Measurements from ENCODE around the gene PDXP.

PDXP gene

DNA sequence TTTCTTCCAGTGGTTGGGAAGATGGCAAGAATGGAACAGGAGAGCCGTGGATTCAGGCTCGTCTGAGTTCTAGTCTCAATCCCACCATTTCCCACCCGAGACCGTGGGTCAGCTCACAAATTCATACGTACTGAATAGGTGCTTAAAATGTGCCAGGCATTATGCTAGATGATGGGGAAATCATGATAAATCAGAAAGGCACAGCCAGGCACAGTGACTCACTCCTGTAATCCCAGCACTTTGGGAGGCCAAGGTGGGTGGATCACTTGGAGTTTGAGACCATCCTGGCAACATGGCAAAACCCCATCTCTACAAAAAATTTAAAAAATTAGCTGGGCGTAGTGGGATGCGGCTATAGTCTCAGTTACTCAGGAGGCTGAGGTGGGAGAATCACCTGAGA is 45.4 kb downstream of the PDXP start:
- DNase-seq: no peak

DNA sequence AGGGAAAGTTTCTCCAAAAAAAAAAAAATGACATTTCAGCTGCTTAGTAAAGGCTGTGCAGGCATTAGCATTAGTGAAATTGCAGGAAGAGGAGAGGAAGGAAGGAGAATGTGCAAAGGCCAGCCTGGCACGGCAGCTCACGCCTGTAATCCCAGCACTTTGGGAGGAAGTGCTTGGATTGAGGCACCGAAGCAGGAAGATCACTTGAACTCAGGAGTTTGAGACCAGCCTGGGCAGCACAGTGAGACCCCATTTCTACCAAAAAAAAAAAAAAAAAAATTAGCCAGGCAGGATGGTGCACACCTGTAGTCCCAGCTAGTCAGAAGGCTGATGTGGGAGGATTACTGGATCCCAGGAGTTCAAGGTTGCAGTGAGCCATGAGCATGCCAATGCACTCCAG is 46.1 kb downstream of the PDXP start:
- DNase-seq: no peak

DNA sequence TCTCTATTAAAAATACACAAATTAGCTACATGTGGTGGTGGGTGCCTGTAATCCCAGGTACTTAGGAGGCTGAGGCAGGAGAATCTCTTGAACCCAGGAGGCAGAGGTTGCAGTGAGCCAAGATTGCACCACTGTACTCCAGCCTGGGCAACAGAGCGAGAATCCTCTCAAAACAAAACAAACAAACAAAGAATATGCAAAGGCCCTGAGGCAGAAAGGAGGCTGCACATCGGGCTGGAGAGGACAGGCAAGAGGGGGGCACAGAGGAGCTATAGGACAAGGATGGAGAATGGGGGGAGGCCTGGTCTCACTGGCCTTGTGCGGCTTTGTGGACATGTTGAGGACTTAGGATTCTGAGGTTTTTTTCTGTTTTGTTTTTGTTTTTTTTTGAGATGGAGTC is 46.7 kb downstream of the PDXP start:
- no peak for DNase-seq

DNA sequence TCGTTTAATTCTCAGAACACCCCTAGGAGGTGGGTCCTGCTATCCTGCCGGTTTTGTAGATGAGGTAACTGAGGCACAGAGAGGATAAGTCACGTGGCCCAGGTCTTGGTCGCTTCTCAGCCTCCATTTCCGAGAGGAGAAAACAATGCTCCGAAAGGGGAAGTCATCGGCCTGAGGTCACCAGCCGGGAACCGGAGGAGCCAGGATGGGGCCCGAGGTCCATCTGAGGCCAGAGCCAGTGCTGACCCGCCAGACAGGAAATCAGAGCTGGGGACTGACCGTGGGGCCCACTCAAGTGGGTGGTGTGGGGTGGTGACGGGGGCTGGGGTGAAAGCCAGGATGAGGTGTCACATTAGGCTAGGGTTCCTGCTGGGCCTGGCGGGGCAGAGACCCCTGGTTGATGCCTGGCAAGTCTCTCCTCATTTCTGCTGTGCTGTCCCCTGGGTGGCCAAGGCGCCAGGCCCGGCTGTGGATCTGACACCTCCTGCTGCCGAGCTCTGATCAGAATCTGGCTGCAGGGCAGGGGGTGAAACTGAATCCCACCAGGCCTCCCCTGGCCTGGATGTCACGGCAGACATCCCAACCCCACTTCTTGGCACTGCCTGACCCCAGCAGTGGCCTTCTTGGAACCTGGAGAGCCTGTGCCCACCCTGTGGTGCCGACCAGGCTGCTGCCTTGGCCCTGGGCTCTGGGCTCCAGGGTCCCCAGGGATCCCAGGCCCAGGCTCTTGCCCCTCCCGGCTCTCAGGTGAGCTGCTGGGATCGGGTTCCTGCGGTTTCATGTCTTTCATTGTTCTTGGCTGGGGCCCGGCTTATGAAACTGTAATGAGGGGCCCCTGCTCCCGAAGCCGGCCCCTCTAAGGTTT is 50.3 kb downstream of the PDXP start:
- no peak for DNase-seq

DNA sequence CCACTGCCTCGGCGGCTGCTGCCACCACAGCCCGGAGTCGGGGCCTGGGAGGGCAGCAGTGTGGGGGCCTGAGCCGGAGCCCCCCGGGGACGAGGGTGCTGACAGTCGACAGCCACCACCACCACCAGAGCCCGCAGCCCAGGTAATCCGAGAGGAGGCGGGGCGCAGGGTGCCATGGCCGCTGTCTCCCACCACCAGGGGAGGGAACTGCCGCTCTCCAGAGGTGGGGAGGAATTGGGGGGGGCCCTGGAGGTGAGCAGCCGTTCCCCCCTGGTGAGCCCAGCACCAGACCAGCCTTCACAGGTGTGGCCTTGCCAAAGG is 50.9 kb downstream of the PDXP start:
- DNase-seq: no peak

DNA sequence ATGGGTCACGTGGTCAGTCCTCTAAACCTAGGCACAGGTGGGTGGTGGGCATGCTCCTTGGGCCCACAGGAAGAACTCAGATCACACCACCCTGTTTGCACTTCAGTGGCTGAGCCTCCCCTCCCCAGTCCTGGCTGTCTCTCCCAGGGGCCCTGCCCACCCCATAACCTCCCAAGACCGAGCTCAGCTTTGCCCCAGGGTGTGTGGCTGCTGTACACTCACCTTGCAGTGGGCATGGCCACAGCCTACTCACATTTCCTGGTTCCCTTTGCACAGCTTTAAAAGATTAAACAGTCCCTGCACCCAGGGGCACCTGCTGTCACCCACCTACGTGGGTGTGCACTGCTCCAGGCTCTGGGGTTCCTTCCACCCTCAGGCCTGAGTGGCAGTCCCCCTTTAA is 52.2 kb downstream of the PDXP start:
- DNase-seq: no peak

DNA sequence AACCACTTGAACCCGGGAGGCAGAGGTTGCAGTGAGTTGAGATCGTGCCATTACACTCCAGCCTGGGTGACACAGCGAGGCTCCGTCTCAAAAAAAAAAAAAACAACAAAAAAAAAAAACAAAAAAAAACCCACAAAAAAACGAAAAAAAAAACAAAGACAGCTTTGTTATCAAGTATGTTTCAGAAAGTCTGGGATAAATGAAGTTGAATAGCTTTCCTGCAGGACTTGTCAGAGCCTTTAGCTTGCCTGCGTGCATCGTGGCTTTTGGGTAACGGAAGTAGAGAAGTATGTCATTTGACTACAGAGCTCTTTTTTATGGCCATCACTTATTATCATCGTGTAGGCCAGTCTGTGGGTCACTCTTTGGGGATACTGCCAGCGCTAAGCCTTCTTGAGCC is 53.0 kb downstream of the PDXP start:
- no peak for DNase-seq

DNA sequence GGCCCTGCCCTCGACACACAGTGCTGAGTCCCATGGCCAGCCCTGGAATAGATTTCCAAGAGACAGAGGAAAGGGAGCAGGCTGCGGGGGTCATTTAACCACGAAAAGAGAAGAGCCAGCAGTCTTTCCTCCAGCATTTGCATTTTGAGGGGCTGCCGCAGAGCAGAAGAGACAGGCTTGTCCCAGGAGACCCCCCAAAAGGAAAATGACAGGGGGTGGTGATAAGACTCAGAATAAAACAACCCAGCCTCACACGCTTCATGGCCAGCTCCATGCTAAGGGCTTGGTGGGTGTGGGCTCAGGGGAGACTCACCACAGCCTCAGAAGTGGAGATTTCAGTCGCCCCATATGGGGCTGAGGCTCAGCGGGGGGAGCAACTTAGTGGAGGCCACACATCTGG is 55.2 kb downstream of the PDXP start:
- DNase-seq: no peak

DNA sequence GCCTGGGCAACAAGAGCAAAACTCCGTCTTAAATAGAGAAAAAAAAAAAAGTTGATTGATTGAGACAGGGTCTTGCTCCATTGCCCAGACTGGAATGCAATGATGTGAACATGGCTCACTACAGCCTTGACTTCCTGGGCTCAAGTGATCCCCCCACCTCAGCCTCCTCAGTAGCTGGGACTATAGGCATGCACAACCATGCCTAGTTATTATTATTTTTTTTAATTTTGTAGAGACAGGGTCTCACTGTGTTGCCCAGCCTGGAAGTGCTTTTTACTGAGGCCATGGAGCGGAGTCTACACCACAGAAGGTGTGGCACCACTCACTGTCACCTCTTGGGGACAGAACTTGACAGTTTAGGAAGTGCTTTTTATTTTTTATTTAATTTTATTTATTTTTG is 56.1 kb downstream of the PDXP start:
- no peak for DNase-seq

DNA sequence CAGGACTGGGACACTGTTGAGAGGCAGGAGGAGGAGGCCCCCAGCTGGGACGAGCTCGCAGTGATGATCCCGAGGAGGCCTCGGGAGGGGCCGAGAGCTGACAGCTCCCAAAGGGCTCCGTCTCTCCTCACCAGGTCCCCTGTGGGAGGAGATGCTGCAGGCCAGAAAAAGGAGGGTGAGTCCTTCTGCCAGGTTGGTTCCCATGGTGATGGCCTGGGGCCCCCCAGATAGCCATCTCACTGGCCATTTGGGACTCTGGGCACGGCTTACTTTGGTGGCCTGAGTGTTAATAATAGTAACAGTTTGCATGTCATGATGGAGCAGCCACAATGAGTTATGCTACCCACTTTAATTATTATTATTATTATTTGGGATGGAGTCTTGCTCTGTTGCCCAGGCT is 57.2 kb downstream of the PDXP start:
- DNase-seq: no peak
